Mononuclear cell (primary cell): ENCODE results near the gene FTSJ3. TPM values are rescaled to one million over a fixed set of nuclear protein-coding genes. Genes with fewer than 3 reads are reported as not detected.
"Not testable (repeated sequence)": the region's sequence is repeated elsewhere in the genome, so short reads cannot be mapped to it uniquely, and the experiment has no call there.

Source experiments
- H3K27me3 ChIP-seq: 2 replicates; pipeline ENCODE4 v1.6.0; 2011; ENCODE audit warnings: low read length, control low read depth; ENCODE audit not compliant: insufficient read depth
- H3K4me1 ChIP-seq: 2 replicates; pipeline ENCODE4 v1.5.1; 2011; ENCODE audit warnings: mild to moderate bottlenecking, low read length, control low read depth; ENCODE audit not compliant: insufficient read depth
- H3K4me3 ChIP-seq: 2 replicates; pipeline ENCODE4 v1.5.1; 2011; ENCODE audit warnings: mild to moderate bottlenecking, low read length, moderate library complexity
- H3K9me3 ChIP-seq: 2 replicates; pipeline ENCODE4 v1.5.1; 2011; ENCODE audit warnings: low read depth, mild to moderate bottlenecking, control low read depth, low read length
- total RNA-seq: library from RNA; depleted of rRNA; stranded (reverse); fragments of >200 nt; gene quantifications from one replicate; pipeline ENCODE4 v1.2.3, GENCODE V29; 2012

Gene FTSJ3, protein sequence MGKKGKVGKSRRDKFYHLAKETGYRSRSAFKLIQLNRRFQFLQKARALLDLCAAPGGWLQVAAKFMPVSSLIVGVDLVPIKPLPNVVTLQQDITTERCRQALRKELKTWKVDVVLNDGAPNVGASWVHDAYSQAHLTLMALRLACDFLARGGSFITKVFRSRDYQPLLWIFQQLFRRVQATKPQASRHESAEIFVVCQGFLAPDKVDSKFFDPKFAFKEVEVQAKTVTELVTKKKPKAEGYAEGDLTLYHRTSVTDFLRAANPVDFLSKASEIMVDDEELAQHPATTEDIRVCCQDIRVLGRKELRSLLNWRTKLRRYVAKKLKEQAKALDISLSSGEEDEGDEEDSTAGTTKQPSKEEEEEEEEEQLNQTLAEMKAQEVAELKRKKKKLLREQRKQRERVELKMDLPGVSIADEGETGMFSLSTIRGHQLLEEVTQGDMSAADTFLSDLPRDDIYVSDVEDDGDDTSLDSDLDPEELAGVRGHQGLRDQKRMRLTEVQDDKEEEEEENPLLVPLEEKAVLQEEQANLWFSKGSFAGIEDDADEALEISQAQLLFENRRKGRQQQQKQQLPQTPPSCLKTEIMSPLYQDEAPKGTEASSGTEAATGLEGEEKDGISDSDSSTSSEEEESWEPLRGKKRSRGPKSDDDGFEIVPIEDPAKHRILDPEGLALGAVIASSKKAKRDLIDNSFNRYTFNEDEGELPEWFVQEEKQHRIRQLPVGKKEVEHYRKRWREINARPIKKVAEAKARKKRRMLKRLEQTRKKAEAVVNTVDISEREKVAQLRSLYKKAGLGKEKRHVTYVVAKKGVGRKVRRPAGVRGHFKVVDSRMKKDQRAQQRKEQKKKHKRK
- total RNA-seq, result 13.2 TPM

DNA sequence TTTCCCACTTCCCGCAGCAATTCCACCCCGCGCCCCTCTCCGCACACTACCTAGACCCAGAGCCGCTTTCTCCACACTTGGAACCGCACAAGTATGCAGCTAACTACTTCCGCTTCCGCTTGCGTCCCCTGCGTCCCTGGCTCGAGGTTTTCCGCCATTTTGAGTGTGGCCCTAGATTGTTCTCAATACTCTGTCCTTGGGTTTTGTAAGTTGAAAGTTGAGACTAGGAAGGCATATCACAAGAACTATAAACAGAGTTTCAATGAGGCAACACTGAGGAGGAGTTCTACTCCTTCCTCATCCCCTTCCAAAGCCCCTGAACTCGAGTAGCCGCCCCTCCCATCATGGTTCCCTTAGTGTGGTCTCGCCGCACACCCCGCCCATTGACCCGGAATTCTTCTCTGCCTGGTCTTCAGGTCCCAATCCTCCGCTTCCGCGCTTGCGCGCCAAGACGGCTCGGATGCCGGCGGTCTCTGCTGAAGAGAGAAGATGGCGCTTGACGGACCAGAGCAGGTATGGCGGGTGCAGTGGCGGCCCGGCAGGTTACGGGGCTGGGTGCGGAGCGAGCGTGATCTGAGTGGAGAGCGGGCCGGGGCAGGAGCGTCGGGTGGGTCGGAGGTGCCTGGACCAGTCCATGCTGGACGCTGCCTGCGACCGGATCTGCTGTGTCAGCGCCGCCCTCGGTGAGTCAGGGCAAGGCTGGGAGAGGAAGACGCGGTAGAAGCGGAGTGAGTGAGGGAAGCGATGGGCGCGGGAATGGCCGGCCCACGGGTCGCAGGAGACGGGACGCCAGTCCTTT is at the start of gene FTSJ3, which contains the start of gene PSMC5:
Gene FTSJ3 (minus strand): TSS at position 662 of the 799 bp plus-strand sequence. CDS start 761 bp downstream, outside the sequence.
Gene PSMC5 (plus strand): TSS at position 430 of the 799 bp plus-strand sequence. CDS start 60 bp downstream, at position 490.
- no peaks in the 10 kb centered on the region for H3K27me3 ChIP-seq
- peaks cover 44% of the 10 kb centered on the region for H3K4me1 ChIP-seq
- peak within 1 kb of the TSS; percentile 83 for H3K4me3 ChIP-seq
- H3K9me3 ChIP-seq, result no peaks in the 10 kb centered on the region

DNA sequence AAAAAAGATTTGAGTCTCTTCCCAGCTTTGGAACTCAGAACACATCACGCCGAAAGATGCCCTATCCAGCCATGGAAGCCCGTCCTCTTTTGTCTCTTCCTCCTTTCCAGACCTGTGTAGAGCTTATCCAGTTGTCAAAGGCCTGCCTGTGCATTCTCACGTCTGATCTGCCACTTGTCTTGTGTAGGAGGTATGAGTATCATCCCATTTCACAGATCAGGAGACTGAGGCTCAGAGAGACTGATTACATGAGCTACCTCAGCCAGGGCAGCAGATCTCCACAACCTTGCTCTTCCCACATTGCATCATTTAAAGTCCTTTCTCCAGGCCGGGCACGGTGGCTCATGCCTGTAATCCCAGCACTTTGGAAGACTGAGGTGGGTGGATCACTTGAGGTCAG is 47.2 kb upstream of the FTSJ3 start:
- H3K4me1 ChIP-seq, H3K27me3 ChIP-seq, H3K9me3 ChIP-seq, H3K4me3 ChIP-seq: not testable (repeated sequence)

DNA sequence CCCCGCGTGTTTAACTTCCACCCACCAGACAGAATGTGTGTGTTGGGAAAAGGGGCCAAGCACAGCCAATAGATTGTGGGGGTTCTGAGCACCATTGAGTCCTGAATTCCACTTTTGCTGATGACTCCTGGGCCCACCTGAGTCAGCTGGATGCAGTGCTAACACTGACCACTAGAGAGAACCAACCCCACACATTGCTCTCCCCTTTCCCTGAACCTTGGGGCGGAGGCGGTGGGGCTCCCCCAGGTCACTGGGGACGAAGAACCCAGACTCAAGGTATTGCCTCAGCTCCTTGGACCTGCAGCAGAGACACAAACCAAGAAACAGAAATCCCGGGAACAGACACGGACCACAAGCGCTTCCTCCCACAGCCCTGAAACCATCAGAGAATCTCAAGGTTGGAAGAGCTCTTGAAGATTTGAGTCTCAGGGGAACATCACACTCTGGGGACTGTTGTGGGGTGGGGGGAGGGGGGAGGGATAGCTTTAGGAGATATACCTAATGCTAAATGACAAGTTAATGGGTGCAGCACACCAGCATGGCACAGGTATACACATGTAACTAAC is 46.7 kb upstream of the FTSJ3 start:
- not testable (repeated sequence) for H3K4me3 ChIP-seq, H3K9me3 ChIP-seq, H3K27me3 ChIP-seq, H3K4me1 ChIP-seq

DNA sequence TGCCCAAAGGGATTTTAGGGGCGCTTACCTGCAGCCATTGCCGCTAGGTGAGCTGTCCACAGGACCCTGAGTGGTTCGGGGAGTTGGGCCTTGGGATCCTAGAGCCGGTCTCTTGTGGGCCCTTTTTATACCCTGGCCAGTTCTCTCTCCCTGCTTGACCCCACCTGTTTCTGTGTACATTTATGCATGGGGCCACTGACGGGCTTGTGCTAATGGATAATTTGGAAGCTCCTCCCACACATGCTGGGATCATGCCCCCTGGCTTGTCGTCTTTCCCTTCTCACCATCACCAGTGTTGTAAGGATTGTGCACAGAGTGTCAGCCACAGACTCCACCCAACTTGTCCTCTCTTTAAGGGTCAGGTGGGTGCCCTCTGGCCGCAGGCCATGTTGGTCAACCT is 46.1 kb upstream of the FTSJ3 start, which contains the start of gene CSH2:
Gene CSH2 (minus strand): TSS at position 101 of the 400 bp plus-strand sequence. CDS start 63 bp downstream, at position 38.
- not testable (repeated sequence) for H3K4me1 ChIP-seq, H3K27me3 ChIP-seq, H3K4me3 ChIP-seq, H3K9me3 ChIP-seq

DNA sequence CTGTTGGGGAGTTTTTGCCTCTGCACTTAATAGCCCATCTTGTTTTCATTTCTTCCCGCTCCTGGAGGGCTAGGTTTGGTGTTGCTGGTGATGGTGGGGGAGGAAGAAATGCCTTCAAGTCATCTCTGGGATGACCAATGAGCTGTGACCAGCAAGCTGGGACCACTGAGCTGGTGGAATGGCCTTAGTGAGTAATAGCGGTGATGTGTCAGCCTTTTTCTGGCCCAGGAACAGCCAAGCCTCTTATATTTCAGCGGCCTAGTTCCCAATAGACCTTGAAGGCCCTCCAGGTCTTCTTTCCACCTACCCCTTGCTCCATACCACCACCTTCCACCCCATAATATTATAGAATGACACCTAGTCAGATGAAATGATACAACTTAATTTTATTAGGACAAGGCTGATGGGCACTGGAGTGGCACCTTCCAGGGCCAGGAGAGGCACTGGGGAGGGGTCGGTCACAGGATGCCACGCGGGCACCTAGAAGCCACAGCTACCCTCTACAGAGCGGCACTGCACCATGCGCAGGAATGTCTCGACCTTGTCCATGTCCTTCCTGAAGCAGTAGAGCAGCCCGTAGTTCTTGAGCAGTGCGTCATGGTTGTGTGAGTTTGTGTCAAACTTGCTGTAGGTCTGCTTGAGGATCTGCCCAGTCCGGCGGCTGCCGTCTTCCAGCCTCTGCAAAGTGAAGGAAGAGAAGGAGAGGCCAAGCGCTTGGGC is 44.3 kb upstream of the FTSJ3 start:
- H3K4me1 ChIP-seq, H3K9me3 ChIP-seq, H3K4me3 ChIP-seq, H3K27me3 ChIP-seq: not testable (repeated sequence)

DNA sequence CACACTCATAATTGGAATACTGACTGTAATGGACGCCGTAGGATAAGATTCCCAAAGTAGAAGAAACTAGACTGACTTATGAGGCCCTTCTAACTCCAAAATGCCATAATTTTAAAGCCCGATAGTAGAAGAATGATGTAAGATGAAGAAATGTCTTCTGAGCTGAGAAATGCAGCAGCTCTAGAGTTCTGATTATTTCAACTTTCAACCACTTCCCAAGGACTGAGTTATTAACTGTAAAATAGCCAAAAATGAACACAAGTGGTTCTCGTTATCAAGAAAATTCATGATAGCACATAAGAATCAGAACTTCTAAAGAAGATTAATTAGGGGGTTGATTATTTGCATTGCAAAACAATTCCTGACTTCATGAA is 42.8 kb upstream of the FTSJ3 start:
- H3K4me3 ChIP-seq, H3K4me1 ChIP-seq, H3K27me3 ChIP-seq, H3K9me3 ChIP-seq: not testable (repeated sequence)

DNA sequence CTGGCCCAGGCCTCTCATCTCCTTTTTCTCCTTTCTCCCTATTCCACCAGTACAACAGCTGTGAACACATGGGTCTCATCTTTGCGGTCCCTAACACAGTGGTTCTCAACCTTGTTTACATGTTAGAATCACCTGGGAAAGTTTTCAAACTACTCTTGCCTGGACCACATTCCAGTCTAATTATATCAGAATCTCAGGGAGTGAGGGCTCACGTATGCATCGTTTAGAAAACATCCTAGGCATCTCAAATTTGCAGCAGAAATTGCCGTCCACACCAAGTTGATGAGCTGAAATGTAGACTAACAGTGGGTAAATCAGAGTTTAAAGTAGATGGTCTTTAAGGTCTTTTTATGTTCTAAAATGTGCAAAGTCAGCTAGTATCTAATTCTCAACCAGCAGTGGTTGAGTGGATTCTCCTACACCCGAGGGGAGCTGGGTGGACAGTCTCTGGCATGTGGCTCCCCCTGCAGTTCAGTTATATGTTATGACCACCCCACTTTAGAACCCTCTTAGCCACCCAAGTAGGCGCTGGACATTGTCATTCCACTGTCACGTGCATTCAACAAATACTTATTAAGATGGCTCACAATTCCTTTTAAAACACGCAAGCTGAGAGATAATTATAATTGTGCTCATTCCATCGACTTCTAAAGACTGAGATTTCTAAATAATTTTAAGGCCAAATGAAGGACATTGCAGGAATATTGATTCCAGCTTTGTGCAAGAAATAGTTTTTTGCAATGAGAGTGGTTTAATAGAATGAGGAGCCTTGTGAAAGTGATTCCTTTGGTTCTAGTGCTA is 42.2 kb upstream of the FTSJ3 start:
- H3K27me3 ChIP-seq, H3K4me3 ChIP-seq, H3K4me1 ChIP-seq: not testable (repeated sequence)

DNA sequence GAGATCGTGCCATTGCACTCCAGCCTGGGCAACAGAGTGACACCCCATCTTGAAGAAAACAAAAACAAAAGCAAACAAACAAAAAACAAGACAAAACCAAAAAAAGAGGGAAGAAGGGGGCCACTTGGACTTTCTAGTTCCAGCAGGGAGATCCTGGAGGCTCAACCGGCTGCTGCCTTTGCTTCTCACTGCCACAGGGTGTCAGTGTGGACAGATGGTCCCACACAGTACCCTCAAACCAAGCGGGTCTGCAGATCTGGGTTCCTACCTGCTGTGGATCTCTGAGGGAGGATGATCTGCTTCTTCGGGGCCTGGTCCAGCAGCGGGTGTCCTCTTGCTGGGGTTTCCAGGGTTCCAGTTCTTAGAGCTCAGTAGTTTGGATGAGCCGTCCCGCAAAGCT is 39.2 kb upstream of the FTSJ3 start:
- not testable (repeated sequence) for H3K9me3 ChIP-seq, H3K4me3 ChIP-seq, H3K27me3 ChIP-seq, H3K4me1 ChIP-seq

More for the DNA sequence above, 42.2 kb upstream of the FTSJ3 start:
- H3K9me3 ChIP-seq, result not testable (repeated sequence)

DNA sequence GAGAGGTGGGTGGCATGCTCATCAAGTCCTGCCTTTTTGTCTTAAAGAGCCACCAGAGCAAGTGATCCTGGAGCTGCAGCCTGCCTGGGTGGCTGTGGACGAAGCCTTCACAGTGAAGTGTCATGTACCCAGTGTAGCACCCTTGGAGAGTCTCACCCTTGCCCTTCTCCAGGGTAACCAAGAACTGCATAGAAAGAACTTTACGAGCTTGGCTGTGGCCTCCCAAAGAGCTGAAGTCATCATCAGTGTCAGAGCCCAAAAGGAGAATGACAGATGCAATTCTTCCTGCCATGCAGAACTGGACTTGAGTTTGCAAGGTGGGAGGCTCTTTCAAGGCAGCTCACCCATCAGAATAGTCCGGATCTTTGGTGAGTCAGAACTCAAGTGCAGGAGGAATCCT is 31.8 kb upstream of the FTSJ3 start:
- H3K4me3 ChIP-seq, result no peak overlapping the region
- no peaks in the 10 kb centered on the region for H3K4me1 ChIP-seq
- no peaks in the 10 kb centered on the region for H3K27me3 ChIP-seq
- no peaks in the 10 kb centered on the region for H3K9me3 ChIP-seq

DNA sequence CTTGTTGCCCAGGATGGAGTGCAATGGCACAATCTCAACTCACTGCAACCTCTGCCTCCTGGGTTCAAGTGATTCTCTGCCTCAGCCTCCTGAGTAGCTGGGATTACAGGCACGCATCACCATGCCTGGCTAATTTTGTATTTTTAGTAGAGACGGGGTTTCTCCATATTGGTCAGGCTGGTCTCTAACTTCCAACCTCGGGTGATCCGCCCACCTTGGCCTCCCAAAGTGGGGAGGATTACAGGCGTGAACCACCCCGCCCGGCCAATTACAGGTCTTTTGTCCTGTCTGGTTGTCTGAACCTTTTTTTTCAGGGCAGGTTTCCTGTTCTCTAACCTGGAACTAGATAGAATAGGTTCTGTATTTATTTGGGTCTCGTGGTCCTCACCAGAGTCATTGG is 29.0 kb upstream of the FTSJ3 start:
- H3K9me3 ChIP-seq, H3K4me1 ChIP-seq, H3K27me3 ChIP-seq, H3K4me3 ChIP-seq: not testable (repeated sequence)

DNA sequence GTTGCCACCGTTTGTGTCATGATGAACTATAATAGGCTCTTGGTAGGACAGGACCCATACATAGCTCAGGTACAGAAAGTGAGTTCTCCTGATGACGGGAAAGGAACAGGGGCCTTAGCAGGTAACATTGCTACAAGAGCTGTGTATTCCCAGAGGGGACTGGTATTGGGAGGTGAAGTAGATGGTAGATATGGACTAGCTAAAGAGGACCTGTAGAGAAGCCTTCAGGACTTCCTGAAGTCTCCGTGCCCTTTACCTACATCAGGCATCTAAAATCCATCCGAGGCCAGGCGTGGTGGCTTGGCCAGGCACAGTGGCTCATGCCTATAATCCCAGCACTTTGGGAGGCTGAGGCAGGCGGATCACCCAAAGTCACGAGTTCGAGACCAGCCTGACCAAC is 27.7 kb upstream of the FTSJ3 start:
- Histone ChIP-seq H3K27me3 (no peaks in the 10 kb centered on the region), H3K4me1 (no peaks in the 10 kb centered on the region), H3K4me3 (no peak overlapping the region), H3K9me3 (no peaks in the 10 kb centered on the region)

DNA sequence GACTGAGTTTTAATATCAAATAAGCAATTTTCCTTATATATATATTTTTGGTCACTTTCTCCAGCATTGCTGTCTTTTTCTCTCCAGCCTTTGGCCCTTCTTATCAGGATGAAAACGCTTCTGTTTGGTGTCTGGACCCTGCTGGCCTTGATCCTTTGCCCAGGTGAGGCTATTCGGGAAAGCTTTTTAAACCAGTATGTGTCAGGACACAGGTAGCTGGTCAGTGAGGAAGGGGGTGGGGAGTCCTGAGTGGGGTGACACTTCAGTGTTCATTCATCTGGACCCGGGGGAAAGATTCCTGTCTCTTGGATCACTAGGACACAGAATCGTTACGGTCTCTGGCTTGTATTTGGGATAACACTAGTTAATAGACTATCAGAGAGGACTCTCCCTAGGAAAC is 27.2 kb upstream of the FTSJ3 start:
- Histone ChIP-seq H3K4me1 (no peaks in the 10 kb centered on the region), H3K27me3 (no peaks in the 10 kb centered on the region), H3K9me3 (no peaks in the 10 kb centered on the region), H3K4me3 (no peak overlapping the region)

DNA sequence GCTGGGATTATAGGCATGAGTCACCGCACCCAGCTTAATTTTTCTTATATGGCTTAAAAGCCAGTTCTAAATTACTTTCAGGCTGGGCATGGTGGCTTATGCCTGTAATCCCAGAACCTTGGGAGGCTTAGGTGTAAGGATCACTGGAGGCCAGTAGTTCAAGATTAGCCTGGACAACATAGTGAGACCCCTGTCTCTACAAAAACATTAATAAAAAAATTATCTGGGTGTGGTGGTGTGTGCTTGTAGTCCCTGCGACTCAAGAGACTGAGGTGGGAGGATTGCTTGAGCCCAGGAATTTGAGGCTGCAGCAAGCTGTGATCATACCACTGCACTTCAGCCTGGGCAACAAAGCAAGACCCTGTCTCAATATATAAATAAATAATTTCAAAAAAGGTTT is 25.8 kb upstream of the FTSJ3 start:
- no peaks in the 10 kb centered on the region for H3K27me3 ChIP-seq
- H3K4me1 ChIP-seq, result peaks cover 7% of the 10 kb centered on the region
- H3K4me3 ChIP-seq, result no peak overlapping the region
- no peaks in the 10 kb centered on the region for H3K9me3 ChIP-seq
